H9 (cell line): ENCODE data around the gene ZNF217. TPM values are rescaled to one million over a fixed set of nuclear protein-coding genes. Genes with fewer than 3 reads are reported as not detected.
A peak's percentile ranks its signal among the peaks of the same experiment; 100 is the strongest.
"Not testable (repeated sequence)": the region's sequence is repeated elsewhere in the genome, so short reads cannot be mapped to it uniquely, and the experiment has no call there.

ENCODE experiments used
- DNase-seq: peaks from one replicate; pipeline ENCODE4 v3.0.0-alpha.2; 2017
- H2AFZ ChIP-seq: one replicate; pipeline ENCODE4 v1.6.1; 2013; ENCODE audit warnings: mild to moderate bottlenecking, low read length, control low read depth, moderate library complexity
- H2AK5ac ChIP-seq: 2 replicates; pipeline ENCODE4 v1.6.1; 2013; ENCODE audit warnings: low read length, control low read depth, mixed read lengths; ENCODE audit not compliant: insufficient read length
- H2BK120ac ChIP-seq: one replicate; pipeline ENCODE4 v1.6.1; 2013; ENCODE audit warnings: low read depth, mild to moderate bottlenecking, low read length, control low read depth, inconsistent platforms; ENCODE audit not compliant: poor library complexity, severe bottlenecking
- H2BK12ac ChIP-seq: 2 replicates; pipeline ENCODE4 v1.6.1; 2013; ENCODE audit warnings: low read length, control low read depth, mixed read lengths, low read depth; ENCODE audit not compliant: insufficient read length
- H2BK15ac ChIP-seq: 2 replicates; pipeline ENCODE4 v1.6.1; 2013; ENCODE audit warnings: low read depth, low read length, control low read depth
- H2BK20ac ChIP-seq: one replicate; pipeline ENCODE4 v1.6.1; 2013; ENCODE audit warnings: low read depth, mild to moderate bottlenecking, low read length, control low read depth, inconsistent platforms; ENCODE audit not compliant: poor library complexity, severe bottlenecking
- H2BK5ac ChIP-seq: 2 replicates; pipeline ENCODE4 v1.6.1; 2013; ENCODE audit warnings: low read length, control low read depth, mixed read lengths; ENCODE audit not compliant: insufficient read length
- H3K14ac ChIP-seq: 2 replicates; pipeline ENCODE4 v1.6.1; 2013; ENCODE audit warnings: low read length, control low read depth; ENCODE audit not compliant: insufficient read depth
- H3K18ac ChIP-seq: 2 replicates; pipeline ENCODE4 v1.6.1; 2013; ENCODE audit warnings: low read depth, mild to moderate bottlenecking, mixed read lengths, low read length, control low read depth; ENCODE audit not compliant: insufficient read length
- H3K23ac ChIP-seq: 2 replicates; pipeline ENCODE4 v1.6.1; 2013; ENCODE audit warnings: low read length, control low read depth, mixed read lengths, low read depth; ENCODE audit not compliant: insufficient read length
- H3K23me2 ChIP-seq: 2 replicates; pipeline ENCODE4 v1.6.1; 2013; ENCODE audit warnings: low read depth, mild to moderate bottlenecking, mixed read lengths, low read length, control low read depth; ENCODE audit not compliant: insufficient read length, poor library complexity, severe bottlenecking
- H3K27ac ChIP-seq: 2 replicates; pipeline ENCODE4 v1.5.1; 2013; ENCODE audit warnings: low read length, control low read depth, mixed read lengths, low read depth; ENCODE audit not compliant: insufficient read length
- H3K27me3 ChIP-seq: 2 replicates; pipeline ENCODE4 v1.6.1; 2013; ENCODE audit warnings: low read length, control low read depth, inconsistent platforms; ENCODE audit not compliant: insufficient read depth
- H3K4ac ChIP-seq: 2 replicates; pipeline ENCODE4 v1.6.1; 2013; ENCODE audit warnings: low read depth, mild to moderate bottlenecking, control low read depth, inconsistent platforms, low read length, moderate library complexity
- H3K4me1 ChIP-seq: 2 replicates; pipeline ENCODE4 v1.6.1; 2013; ENCODE audit warnings: low read length, control low read depth, inconsistent platforms; ENCODE audit not compliant: insufficient read depth
- H3K4me2 ChIP-seq: 2 replicates; pipeline ENCODE4 v1.6.1; 2013; ENCODE audit warnings: low read length, control low read depth, mixed read lengths; ENCODE audit not compliant: insufficient read length, insufficient read depth
- H3K56ac ChIP-seq: 2 replicates; pipeline ENCODE4 v1.6.1; 2013; ENCODE audit warnings: low read depth, mild to moderate bottlenecking, mixed read lengths, low read length, control low read depth; ENCODE audit not compliant: insufficient read length
- H3K79me1 ChIP-seq: 2 replicates; pipeline ENCODE4 v1.6.1; 2013; ENCODE audit warnings: low read depth, mild to moderate bottlenecking, moderate library complexity, low read length, control low read depth, inconsistent platforms; ENCODE audit not compliant: insufficient read depth, poor library complexity, severe bottlenecking
- H3K79me2 ChIP-seq: 2 replicates; pipeline ENCODE4 v1.6.1; 2013; ENCODE audit warnings: low read length, control low read depth, inconsistent platforms; ENCODE audit not compliant: insufficient read depth
- H3K9ac ChIP-seq: 2 replicates; pipeline ENCODE4 v1.6.1; 2013; ENCODE audit warnings: low read length, control low read depth, mixed read lengths; ENCODE audit not compliant: insufficient read length; ENCODE audit errors: extremely low read depth
- H3K9me3 ChIP-seq: one replicate; pipeline ENCODE4 v1.6.1; 2013; ENCODE audit warnings: low read depth, low read length, inconsistent platforms; ENCODE audit not compliant: control insufficient read depth
- H3T11ph ChIP-seq: one replicate; pipeline ENCODE4 v1.6.1; 2013; ENCODE audit warnings: mild to moderate bottlenecking, low read length, control low read depth, inconsistent platforms
- H4K20me1 ChIP-seq: one replicate; pipeline ENCODE4 v1.6.1; 2013; ENCODE audit not compliant: control insufficient read depth, insufficient read length, insufficient read depth
- H4K5ac ChIP-seq: 2 replicates; pipeline ENCODE4 v1.6.1; 2013; ENCODE audit warnings: low read depth, mild to moderate bottlenecking, mixed read lengths, low read length, control low read depth; ENCODE audit not compliant: insufficient read length
- H4K8ac ChIP-seq: replicated peaks from 2 replicates; pipeline ENCODE4 v1.6.1; 2013; ENCODE audit warnings: low read length, control low read depth, mixed read lengths, low read depth; ENCODE audit not compliant: insufficient read length
- H4K91ac ChIP-seq: 2 replicates; pipeline ENCODE4 v1.6.1; 2013; ENCODE audit warnings: low read depth, mild to moderate bottlenecking, moderate library complexity, mixed read lengths, low read length, control low read depth; ENCODE audit not compliant: insufficient read length
- H3K27ac Mint-ChIP-seq, 3 experiments: 2 replicates in 2 of 3; 3 replicates in 1 of 3; pipeline ENCODE4 v1.8.0; 2020 to 2021; ENCODE audit warnings: mixed read lengths in 3 of 3, mild to moderate bottlenecking in 1 of 3, moderate library complexity in 1 of 3
- H3K27me3 Mint-ChIP-seq: 2 replicates; pipeline ENCODE4 v1.8.0; 2021; ENCODE audit warnings: low read depth, mild to moderate bottlenecking, moderate library complexity, mixed read lengths
- H3K36me3 Mint-ChIP-seq, 3 experiments: 2 replicates in 2 of 3; 3 replicates in 1 of 3; pipeline ENCODE4 v1.8.0; 2020 to 2021; ENCODE audit warnings: low read depth in 3 of 3, mixed read lengths in 3 of 3; ENCODE audit not compliant: insufficient read depth in 1 of 3
- H3K4me1 Mint-ChIP-seq, 2 experiments: 2 replicates each; pipeline ENCODE4 v1.8.0; 2020; ENCODE audit warnings: mixed read lengths in 2 of 2
- H3K4me3 Mint-ChIP-seq, 2 experiments: 2 replicates in 1 of 2; 3 replicates in 1 of 2; pipeline ENCODE4 v1.8.0; 2020 to 2021; ENCODE audit warnings: mild to moderate bottlenecking in 2 of 2, mixed read lengths in 2 of 2, moderate library complexity in 1 of 2
- H3K9me3 Mint-ChIP-seq, 2 experiments: 2 replicates in 1 of 2; 3 replicates in 1 of 2; pipeline ENCODE4 v1.8.0; 2020; ENCODE audit warnings: mild to moderate bottlenecking in 2 of 2, mixed read lengths in 2 of 2, moderate library complexity in 1 of 2
- WGBS: extraction: QIAGEN DNeasy Blood & Tissue Kit; methylation state at CpG from one replicate; pipeline ENCODE4 v1.1.7; 2013; ENCODE audit warnings: missing lambda C conversion rate, low lambda C conversion rate, mixed read lengths; ENCODE audit not compliant: insufficient read length; ENCODE audit errors: extremely low coverage; 5-methylcytosine and 5-hydroxymethylcytosine counted together
- total RNA-seq: library from RNA; stranded (reverse); gene quantifications from 2 replicates; pipeline ENCODE4 v1.2.1, GENCODE V29; 2021

Gene ZNF217
- total RNA-seq, 1 experiment from 2014 or later, result 82.8 TPM

DNA sequence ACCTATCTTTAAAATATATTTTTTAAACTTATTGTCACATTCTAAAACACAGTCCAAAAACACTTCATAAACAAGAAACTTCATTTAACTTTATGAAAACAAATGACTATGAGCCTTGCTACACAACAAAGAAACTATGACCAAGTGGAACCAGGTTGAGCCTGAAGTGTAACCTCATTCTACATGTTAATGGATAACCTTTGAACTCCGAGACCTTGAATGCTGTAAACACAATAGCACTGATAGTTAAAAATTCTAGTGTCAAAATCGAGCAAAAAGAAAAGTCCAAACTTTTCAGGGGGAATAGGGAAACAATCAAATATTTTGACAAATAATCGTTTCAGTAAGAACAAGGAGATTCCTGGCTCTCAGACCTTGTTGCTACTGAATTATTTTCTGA is 2.1 kb upstream of the ZNF217 start:
- not testable (repeated sequence) for H3K27ac ChIP-seq, H3K79me2 ChIP-seq, H3K79me1 ChIP-seq, H2AK5ac ChIP-seq, H4K8ac ChIP-seq, H3K27me3 Mint-ChIP-seq, H3K23ac ChIP-seq, H2BK120ac ChIP-seq, DNase-seq, H3T11ph ChIP-seq, H3K18ac ChIP-seq, H4K5ac ChIP-seq, H3K9me3 ChIP-seq, H2AFZ ChIP-seq, H3K9ac ChIP-seq, H3K14ac ChIP-seq, H3K36me3 Mint-ChIP-seq, H3K56ac ChIP-seq, H3K9me3 Mint-ChIP-seq, H3K23me2 ChIP-seq, H4K91ac ChIP-seq, H2BK20ac ChIP-seq, H2BK15ac ChIP-seq, H3K4ac ChIP-seq, H2BK5ac ChIP-seq, H4K20me1 ChIP-seq, H3K27me3 ChIP-seq, H3K4me2 ChIP-seq, H2BK12ac ChIP-seq
- peaks cover 11% of the 10 kb centered on the region; the same call in 1 of the 2 replicates for H3K4me1 ChIP-seq
- WGBS, result no CpG with 5 or more reads among the region's 3 CpGs
- peaks cover 57 to 61% of the 10 kb centered on the region in 2 experiments for H3K4me1 Mint-ChIP-seq
- peak overlapping the region; percentile 93 to 96 (median 93); a peak in 6 of 7 replicates for H3K27ac Mint-ChIP-seq
- H3K4me3 Mint-ChIP-seq, result peak overlapping the region in 1 of 2 experiments; percentile 48; a peak in 3 of 5 replicates
